ENCODE data around the gene SH2D5.

Gene SH2D5

DNA sequence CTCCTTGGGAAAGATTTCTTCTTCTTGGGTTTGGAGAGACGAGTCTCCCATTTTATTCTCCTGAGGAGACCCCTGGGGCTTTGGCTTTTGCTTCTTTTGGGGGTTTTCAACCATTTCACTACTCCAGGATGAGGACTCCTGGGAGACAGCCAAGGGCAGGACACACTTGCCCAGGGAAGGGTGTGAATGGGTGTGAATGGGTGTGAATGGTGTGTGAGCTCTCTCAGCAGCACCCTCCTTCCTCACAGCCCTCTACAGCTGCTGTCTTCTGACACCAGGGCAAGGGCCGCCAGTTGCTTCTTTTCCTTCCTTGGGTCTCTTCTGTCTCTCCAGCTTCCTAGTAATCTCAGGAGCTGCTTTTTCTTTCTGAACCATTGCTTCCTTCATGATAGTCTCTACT, 38.9 kb downstream of the SH2D5 start (continued):
- 0 out of 2 replicates have a peak, but pooled peaks have one; percentile 11 for TF ChIP-seq KLF1 (tag by site-specific recombination; IDR thresholded peaks at IDR 0.05)
- TF ChIP-seq, protein P1, sequence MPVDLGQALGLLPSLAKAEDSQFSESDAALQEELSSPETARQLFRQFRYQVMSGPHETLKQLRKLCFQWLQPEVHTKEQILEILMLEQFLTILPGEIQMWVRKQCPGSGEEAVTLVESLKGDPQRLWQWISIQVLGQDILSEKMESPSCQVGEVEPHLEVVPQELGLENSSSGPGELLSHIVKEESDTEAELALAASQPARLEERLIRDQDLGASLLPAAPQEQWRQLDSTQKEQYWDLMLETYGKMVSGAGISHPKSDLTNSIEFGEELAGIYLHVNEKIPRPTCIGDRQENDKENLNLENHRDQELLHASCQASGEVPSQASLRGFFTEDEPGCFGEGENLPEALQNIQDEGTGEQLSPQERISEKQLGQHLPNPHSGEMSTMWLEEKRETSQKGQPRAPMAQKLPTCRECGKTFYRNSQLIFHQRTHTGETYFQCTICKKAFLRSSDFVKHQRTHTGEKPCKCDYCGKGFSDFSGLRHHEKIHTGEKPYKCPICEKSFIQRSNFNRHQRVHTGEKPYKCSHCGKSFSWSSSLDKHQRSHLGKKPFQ (tag by site-specific recombination; IDR thresholded peaks at IDR 0.05) = peak; percentile 99
- no peak for TF ChIP-seq GLIS2 (tag by site-specific recombination; IDR thresholded peaks at IDR 0.05)

DNA sequence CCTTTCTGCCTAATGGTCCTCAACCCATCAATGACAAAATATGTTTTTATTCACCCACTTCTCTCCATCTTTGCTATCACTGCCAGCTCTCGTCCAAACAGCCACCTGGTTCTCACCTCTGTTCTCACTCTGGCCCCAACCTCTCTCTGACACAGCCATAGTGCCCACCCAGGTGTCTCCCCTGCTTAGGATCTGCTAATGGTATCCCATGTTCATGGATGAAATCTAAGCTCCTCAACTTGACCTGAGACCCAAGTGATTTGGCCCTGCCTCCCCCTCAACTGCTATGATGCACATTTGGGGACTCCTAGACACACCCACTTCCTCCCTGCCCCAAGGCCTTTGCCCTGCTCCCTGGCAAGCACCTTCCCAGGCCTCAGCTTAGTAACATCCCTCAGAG, 40.6 kb downstream of the SH2D5 start:
- Histone ChIP-seq H3K9me3 (ENCODE audit: control insufficient read depth, insufficient read depth, low read depth, low read length) (no peaks in the 10 kb centered on the region), H3K4me1 (ENCODE audit: control insufficient read depth, insufficient read depth, low read length) (no peaks in the 10 kb centered on the region), H3K36me3 (ENCODE audit: control insufficient read depth in 2 of 2, insufficient read depth in 1 of 2, low read length in 2 of 2) (peaks cover 0 to 6% of the 10 kb centered on the region in 2 experiments; a peak in 2 of 3 replicates), H3K27ac (ENCODE audit: extremely low read depth, low read depth, low read length) (no peak overlapping the region), H3K4me3 (ENCODE audit: low read depth, low read length) (no peak overlapping the region)
- ChIA-PET POLR2A (no interaction called here), CTCF (interaction anchor here (0.6 to 1.2 kb wide), 4 partner anchors 117 to 503 kb away, joined by 3 read pairs; no protein-coding TSS in a partner anchor)
- TF ChIP-seq KLF9 (tag by site-specific recombination; IDR thresholded peaks at IDR 0.05; ENCODE audit: low read depth) (peak; percentile 25; the same call in 1 of the 2 replicates), EGR2 (tag by site-specific recombination; IDR thresholded peaks at IDR 0.05; ENCODE audit: low read depth) (no peak), ZNF248 (tag by site-specific recombination; IDR thresholded peaks at IDR 0.05) (peak; percentile 93)

DNA sequence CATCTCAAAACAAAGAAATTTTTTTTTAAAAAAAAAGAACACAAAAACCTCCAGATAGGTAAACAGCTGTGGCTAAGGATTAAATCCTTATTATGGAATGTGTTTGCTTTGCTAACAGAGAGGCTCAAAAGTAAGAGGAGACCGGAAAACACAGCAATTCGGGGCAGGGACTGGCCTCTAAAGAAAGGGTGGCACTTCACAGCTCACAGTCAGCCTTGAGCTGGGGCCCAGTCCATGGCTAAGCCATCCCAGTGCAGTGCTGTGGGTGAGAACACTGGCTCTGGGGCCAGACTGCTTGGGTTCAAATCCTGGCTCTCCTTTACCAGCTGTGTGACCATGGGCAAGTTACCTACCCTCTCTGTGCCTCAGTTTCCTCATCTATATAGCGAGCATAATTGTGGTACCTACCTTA, 42.9 kb downstream of the SH2D5 start:
- H3K27ac ChIP-seq (ENCODE audit: extremely low read depth, low read depth, low read length) = no peak overlapping the region
- H3K9me3 ChIP-seq (ENCODE audit: control insufficient read depth, insufficient read depth, low read depth, low read length) = no peaks in the 10 kb centered on the region
- CTCF ChIA-PET = interaction anchor here (0.6 kb wide), 1 partner anchor 521 kb away, joined by 5 read pairs; no protein-coding TSS in a partner anchor
- H3K36me3 ChIP-seq (ENCODE audit: control insufficient read depth in 2 of 2, insufficient read depth in 1 of 2, low read length in 2 of 2) = peaks cover 0 to 6% of the 10 kb centered on the region in 2 experiments; a peak in 1 of 3 replicates
- TF ChIP-seq ZNF768 (tag by site-specific recombination; IDR thresholded peaks at IDR 0.05) = peak; percentile 83; the same call in 1 of the 2 replicates
- no peak for TF ChIP-seq ZNF623 (tag by site-specific recombination; IDR thresholded peaks at IDR 0.05)
- POLR2A ChIA-PET = no interaction called here
- H3K4me1 ChIP-seq (ENCODE audit: control insufficient read depth, insufficient read depth, low read length) = no peaks in the 10 kb centered on the region
- no peak overlapping the region for H3K4me3 ChIP-seq (ENCODE audit: low read depth, low read length)

DNA sequence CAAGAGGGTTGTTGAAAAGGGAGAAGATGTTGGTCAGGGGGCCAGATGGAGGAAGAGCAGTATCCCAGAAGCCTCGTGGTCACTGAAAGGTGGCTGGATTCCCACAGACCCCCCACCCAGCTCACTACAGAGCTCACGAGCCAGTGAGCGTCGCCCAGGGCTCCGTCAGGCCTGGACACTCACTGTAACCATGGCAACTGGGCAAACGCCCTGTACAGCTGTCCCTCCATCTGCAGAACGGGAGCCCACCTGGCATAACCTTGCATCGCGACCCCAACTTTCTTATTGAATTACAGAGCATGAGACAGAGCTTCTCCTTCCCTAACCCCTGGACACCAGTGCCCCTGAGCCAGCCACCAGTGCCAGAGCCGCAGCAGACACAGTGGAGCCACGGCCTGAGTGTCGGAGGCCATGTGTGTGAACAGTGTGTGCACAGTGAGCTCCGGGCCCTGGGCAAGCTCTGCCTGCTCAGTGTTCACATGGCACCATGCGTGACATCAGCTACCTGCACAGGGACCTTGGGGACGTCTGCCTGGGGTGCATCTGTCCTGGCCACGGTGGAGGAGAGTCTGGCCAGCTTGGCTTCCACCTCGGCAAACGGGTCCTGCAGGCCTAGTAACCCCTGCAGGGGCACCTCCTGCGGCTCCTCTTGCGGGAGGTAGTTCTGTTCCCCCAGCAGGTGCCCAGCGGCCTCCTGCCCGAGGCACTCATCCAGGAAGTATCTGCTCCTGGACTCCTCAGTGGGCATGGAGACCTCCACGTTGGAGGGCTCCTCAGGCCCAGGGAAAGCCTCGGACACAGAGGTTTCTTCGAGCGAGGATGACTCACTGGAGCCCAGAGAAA, 45.4 kb downstream of the SH2D5 start:
- Histone ChIP-seq H3K27ac (ENCODE audit: extremely low read depth, low read depth, low read length) (no peak overlapping the region), H3K4me1 (ENCODE audit: control insufficient read depth, insufficient read depth, low read length) (no peaks in the 10 kb centered on the region), H3K9me3 (ENCODE audit: control insufficient read depth, insufficient read depth, low read depth, low read length) (no peaks in the 10 kb centered on the region), H3K4me3 (ENCODE audit: low read depth, low read length) (no peak overlapping the region), H3K36me3 (ENCODE audit: control insufficient read depth in 2 of 2, insufficient read depth in 1 of 2, low read length in 2 of 2) (peaks cover 0 to 7% of the 10 kb centered on the region in 2 experiments; a peak in 1 of 3 replicates)
- POLR2A ChIA-PET = no interaction called here
- CTCF ChIA-PET = interaction anchor here (1.1 kb wide), 1 partner anchor 10 kb away, joined by 6 read pairs; no protein-coding TSS in a partner anchor
- TF ChIP-seq KLF7 (tag by site-specific recombination; IDR thresholded peaks at IDR 0.05; ENCODE audit: borderline replicate concordance) (no peak), ZIC2 (tag by site-specific recombination; IDR thresholded peaks at IDR 0.05) (peak; percentile 54), GLIS1 (tag by site-specific recombination; IDR thresholded peaks at IDR 0.05) (0 out of 2 replicates have a peak, but pooled peaks have one; percentile 7)

DNA sequence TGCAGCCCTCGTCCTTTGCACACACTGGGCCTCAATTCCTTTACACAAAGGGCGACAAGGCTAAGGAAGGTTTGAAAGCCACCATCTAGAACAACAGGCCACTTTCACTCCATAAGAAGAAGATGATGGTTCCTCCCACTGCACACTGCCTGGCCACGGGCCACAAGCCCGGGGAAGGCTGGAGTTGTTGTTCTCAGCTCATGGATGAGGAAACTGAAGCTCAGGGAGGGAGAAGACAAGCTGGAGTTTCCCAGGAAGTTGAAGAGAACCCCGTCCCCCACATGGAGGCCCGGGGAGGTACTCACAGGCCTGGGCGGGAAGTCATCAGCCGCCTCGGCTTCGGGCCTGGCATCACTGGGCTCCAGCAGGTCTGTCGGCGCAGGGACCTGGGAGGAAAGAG, 46.8 kb downstream of the SH2D5 start:
- no peaks in the 10 kb centered on the region for H3K9me3 ChIP-seq (ENCODE audit: control insufficient read depth, insufficient read depth, low read depth, low read length)
- no peak overlapping the region for H3K27ac ChIP-seq (ENCODE audit: extremely low read depth, low read depth, low read length)
- ChIA-PET POLR2A (no interaction called here), CTCF (interaction anchor here (0.6 to 0.9 kb wide), 2 partner anchors 10 to 11 kb away, joined by 3 to 5 read pairs; no protein-coding TSS in a partner anchor)
- peaks cover 0 to 9% of the 10 kb centered on the region in 2 experiments; a peak in 1 of 3 replicates for H3K36me3 ChIP-seq (ENCODE audit: control insufficient read depth in 2 of 2, insufficient read depth in 1 of 2, low read length in 2 of 2)
- no peak for TF ChIP-seq ZBTB21 (tag by site-specific recombination; IDR thresholded peaks at IDR 0.05)
- TF ChIP-seq ZNF670 (tag by site-specific recombination; IDR thresholded peaks at IDR 0.05; ENCODE audit: low read depth) = no peak
- TF ChIP-seq, protein P2, sequence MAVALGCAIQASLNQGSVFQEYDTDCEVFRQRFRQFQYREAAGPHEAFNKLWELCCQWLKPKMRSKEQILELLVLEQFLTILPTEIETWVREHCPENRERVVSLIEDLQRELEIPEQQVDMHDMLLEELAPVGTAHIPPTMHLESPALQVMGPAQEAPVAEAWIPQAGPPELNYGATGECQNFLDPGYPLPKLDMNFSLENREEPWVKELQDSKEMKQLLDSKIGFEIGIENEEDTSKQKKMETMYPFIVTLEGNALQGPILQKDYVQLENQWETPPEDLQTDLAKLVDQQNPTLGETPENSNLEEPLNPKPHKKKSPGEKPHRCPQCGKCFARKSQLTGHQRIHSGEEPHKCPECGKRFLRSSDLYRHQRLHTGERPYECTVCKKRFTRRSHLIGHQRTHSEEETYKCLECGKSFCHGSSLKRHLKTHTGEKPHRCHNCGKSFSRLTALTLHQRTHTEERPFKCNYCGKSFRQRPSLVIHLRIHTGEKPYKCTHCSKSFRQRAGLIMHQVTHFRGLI (tag by site-specific recombination; IDR thresholded peaks at IDR 0.05) = no peak
- no peak for TF ChIP-seq ZNF423 (tag by site-specific recombination; IDR thresholded peaks at IDR 0.05)
- no peak for TF ChIP-seq ZNF747 (tag by site-specific recombination; IDR thresholded peaks at IDR 0.05)
- no peak for TF ChIP-seq ZFP41 (tag by site-specific recombination; IDR thresholded peaks at IDR 0.05; ENCODE audit: borderline replicate concordance)
- no peak for TF ChIP-seq GLIS2 (tag by site-specific recombination; IDR thresholded peaks at IDR 0.05)
- H3K4me1 ChIP-seq (ENCODE audit: control insufficient read depth, insufficient read depth, low read length) = no peaks in the 10 kb centered on the region
- no peak overlapping the region for H3K4me3 ChIP-seq (ENCODE audit: low read depth, low read length)
